GM18868 (cell line): Measurements from ENCODE around the gene CCER1.
A peak's percentile ranks its signal among the peaks of the same experiment; 100 is the strongest.
"Not testable (repeated sequence)": the region's sequence is repeated elsewhere in the genome, so short reads cannot be mapped to it uniquely, and the experiment has no call there.

Experiments used
- ATAC-seq: cut with Tn5 transposase; IDR thresholded peaks from one replicate; pipeline ENCODE4 v1.9.1; 2021; ENCODE audit warnings: mild to moderate bottlenecking, moderate library complexity; ENCODE audit not compliant: unreplicated experiment

The CCER1 gene

GRCh38 chr12:90954921-90955320 lies at the start of gene CCER1:
CCER1 (minus strand) TSS chr12:90955176; CDS start chr12:90954742, 434 bp downstream.
- no peak for ATAC-seq

GRCh38 chr12:91003737-91004136 lies 48.8 kb upstream of the CCER1 start:
- ATAC-seq: no peak

- ATAC-seq: no peak
These were observed 46.3 kb upstream of the CCER1 start for GRCh38 chr12:91001306-91001705.

GRCh38 chr12:90999966-91000365 lies 45.0 kb upstream of the CCER1 start:
- ATAC-seq: no peak

GRCh38 chr12:90999527-90999926 lies 44.6 kb upstream of the CCER1 start:
- no peak for ATAC-seq

GRCh38 chr12:90995010-90995409 lies 40.0 kb upstream of the CCER1 start:
- ATAC-seq: no peak

- ATAC-seq: no peak
These were observed 37.0 kb upstream of the CCER1 start for GRCh38 chr12:90991952-90992465.

GRCh38 chr12:90990611-90991010 lies 35.6 kb upstream of the CCER1 start:
- no peak for ATAC-seq

GRCh38 chr12:90989686-90990111 lies 34.7 kb upstream of the CCER1 start:
- no peak for ATAC-seq

GRCh38 chr12:90987520-90987919 lies 32.5 kb upstream of the CCER1 start:
- peak; percentile 79 for ATAC-seq

- ATAC-seq: no peak
These were observed 32.1 kb upstream of the CCER1 start for GRCh38 chr12:90987101-90987500.

- ATAC-seq: not testable (repeated sequence)
These were observed 30.4 kb upstream of the CCER1 start for GRCh38 chr12:90985331-90985730.

- ATAC-seq: no peak
These were observed 29.1 kb upstream of the CCER1 start for GRCh38 chr12:90984114-90984513.

- no peak for ATAC-seq
These were observed 27.2 kb upstream of the CCER1 start for GRCh38 chr12:90982170-90982569.

GRCh38 chr12:90979951-90980350 lies 25.0 kb upstream of the CCER1 start:
- no peak for ATAC-seq

GRCh38 chr12:90979019-90979418 lies 24.0 kb upstream of the CCER1 start:
- ATAC-seq: no peak

- ATAC-seq: peak; percentile 91
These were observed 23.3 kb upstream of the CCER1 start for GRCh38 chr12:90978117-90978770.

- no peak for ATAC-seq
These were observed 22.2 kb upstream of the CCER1 start for GRCh38 chr12:90977224-90977623.

GRCh38 chr12:90974286-90974685 lies 19.3 kb upstream of the CCER1 start:
- no peak for ATAC-seq

GRCh38 chr12:90972226-90972625 lies 17.2 kb upstream of the CCER1 start:
- ATAC-seq: no peak

GRCh38 chr12:90970911-90971310 lies 15.9 kb upstream of the CCER1 start:
- ATAC-seq: no peak

- ATAC-seq: no peak
These were observed 15.5 kb upstream of the CCER1 start for GRCh38 chr12:90970471-90970870.

- no peak for ATAC-seq
These were observed 14.9 kb upstream of the CCER1 start for GRCh38 chr12:90969851-90970250.
